ENCODE measurements around the gene FXYD7. TPM values are rescaled to one million over a fixed set of nuclear protein-coding genes. Genes with fewer than 3 reads are reported as not detected.

Gene FXYD7
- total RNA-seq, 2 donors from 2014 or later = 1.1 TPM; not detected in 1

DNA sequence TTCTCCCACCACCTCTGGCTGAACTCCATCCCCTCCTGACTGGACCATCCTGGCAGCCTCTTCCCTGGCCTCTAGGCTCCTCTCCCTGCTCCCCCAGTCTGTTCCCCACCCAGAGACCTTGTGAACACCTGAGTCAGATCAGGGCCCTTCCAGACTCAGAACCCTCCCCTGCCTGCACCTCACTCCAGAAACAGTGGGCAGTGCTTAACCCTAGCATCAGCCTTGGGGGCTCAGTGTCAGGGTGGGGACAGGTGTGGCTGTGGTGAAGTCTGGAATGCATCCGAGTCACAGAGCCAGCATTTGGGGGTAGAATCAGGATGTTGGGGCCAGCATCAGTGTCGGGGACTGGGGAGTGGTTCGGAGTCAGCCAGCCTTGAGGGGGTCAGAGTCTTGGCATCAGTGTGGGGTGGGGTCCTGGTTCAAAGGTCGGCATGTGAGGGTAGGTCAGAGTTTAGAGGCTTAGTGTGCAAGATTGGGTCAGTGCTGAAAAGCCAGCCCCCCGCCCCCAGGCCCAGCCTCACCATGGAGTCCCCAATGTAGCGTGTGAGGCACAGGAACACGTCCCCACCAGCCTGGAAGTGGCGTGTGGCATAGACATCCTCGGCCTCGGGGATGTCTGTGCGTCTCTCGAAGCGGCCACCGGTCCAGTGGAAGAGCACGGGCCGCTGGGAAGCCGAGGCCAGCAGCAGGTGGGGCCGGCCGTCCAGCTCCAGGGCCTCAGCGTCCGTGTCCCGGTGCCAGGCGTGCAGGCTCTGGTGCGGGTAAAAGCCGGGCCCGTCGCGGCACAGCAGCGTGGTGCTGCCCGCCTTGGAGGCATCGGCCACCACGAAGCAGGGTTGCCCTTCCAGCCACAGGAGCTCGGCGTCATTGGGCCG lies 17.1 kb upstream of the FXYD7 start:
- DNase-seq = no peak
- Histone ChIP-seq H3K9ac (ENCODE audit: extremely low read depth, low read length, poor library complexity, severe bottlenecking) (no peak overlapping the region), H3K9me3 (ENCODE audit: control insufficient read depth, low read length) (no peaks in the 10 kb centered on the region), H3K4me1 (ENCODE audit: control insufficient read depth, insufficient read depth, low read length) (no peaks in the 10 kb centered on the region), H3K4me3 (ENCODE audit: low read length) (no peak overlapping the region), H3K27ac (ENCODE audit: low read depth, low read length) (no peak overlapping the region), H3K36me3 (ENCODE audit: control insufficient read depth, insufficient read depth, low read length) (no peaks in the 10 kb centered on the region), H3K27me3 (ENCODE audit: control insufficient read depth, insufficient read depth, low read length, poor library complexity, severe bottlenecking) (no peaks in the 10 kb centered on the region)
- Mint-ChIP-seq H3K4me3 (no peak overlapping the region), H3K4me1 (no peaks in the 10 kb centered on the region), H3K9me3 (no peaks in the 10 kb centered on the region), H3K27me3 (ENCODE audit: insufficient read depth) (no peaks in the 10 kb centered on the region), H3K27ac (no peak overlapping the region), H3K36me3 (ENCODE audit: low read depth) (no peaks in the 10 kb centered on the region)
- no peak for TF ChIP-seq CTCF (conservative IDR thresholded peaks at IDR 0.05)
- WGBS, 2 experiments (ENCODE audit: insufficient coverage in 1 of 2, insufficient read length in 1 of 2) = 93% methylated on average over 14 to 35 of the region's 35 CpGs

DNA sequence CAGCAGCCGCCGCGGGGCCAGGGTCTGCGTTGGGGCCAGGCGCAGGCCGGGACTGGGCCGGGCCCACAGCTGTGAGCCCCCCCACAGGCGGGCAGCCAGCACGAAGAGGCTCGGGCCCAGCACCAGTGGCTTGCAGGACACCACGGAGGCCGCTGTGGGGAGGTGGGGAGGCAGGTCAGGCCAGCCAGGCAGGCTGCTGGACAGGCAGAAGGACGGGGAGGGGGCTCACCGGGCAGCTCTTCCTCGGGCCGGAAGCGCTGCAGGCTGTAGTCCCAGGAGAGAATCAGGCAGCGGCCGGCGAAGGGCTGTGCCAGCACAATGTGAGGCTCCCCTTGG lies 16.5 kb upstream of the FXYD7 start:
- no peaks in the 10 kb centered on the region for H3K36me3 ChIP-seq (ENCODE audit: control insufficient read depth, insufficient read depth, low read length)
- no peaks in the 10 kb centered on the region for H3K27me3 ChIP-seq (ENCODE audit: control insufficient read depth, insufficient read depth, low read length, poor library complexity, severe bottlenecking)
- TF ChIP-seq CTCF (conservative IDR thresholded peaks at IDR 0.05) = no peak
- Mint-ChIP-seq H3K27ac (no peak overlapping the region), H3K27me3 (ENCODE audit: insufficient read depth) (no peaks in the 10 kb centered on the region), H3K9me3 (no peaks in the 10 kb centered on the region), H3K4me1 (no peaks in the 10 kb centered on the region), H3K4me3 (no peak overlapping the region), H3K36me3 (ENCODE audit: low read depth) (no peaks in the 10 kb centered on the region)
- WGBS, 2 experiments (ENCODE audit: insufficient coverage in 1 of 2, insufficient read length in 1 of 2) = 89 to 90% methylated on average over 4 to 20 of the region's 20 CpGs
- H3K4me1 ChIP-seq (ENCODE audit: control insufficient read depth, insufficient read depth, low read length) = no peaks in the 10 kb centered on the region
- no peak overlapping the region for H3K9ac ChIP-seq (ENCODE audit: extremely low read depth, low read length, poor library complexity, severe bottlenecking)
- H3K9me3 ChIP-seq (ENCODE audit: control insufficient read depth, low read length) = no peaks in the 10 kb centered on the region
- DNase-seq = no peak
- H3K4me3 ChIP-seq (ENCODE audit: low read length) = no peak overlapping the region
- no peak overlapping the region for H3K27ac ChIP-seq (ENCODE audit: low read depth, low read length)

GRCh38 chr19:35127871-35128270 lies 15.2 kb upstream of the FXYD7 start:
- H3K9me3 Mint-ChIP-seq = no peaks in the 10 kb centered on the region
- WGBS, 2 experiments (ENCODE audit: insufficient coverage in 1 of 2, insufficient read length in 1 of 2) = 84% methylated on average over 7 of the region's 7 CpGs; no CpG with 5 or more reads in 1 of the 2 experiments
- H3K27ac Mint-ChIP-seq = no peak overlapping the region
- Histone ChIP-seq H3K36me3 (ENCODE audit: control insufficient read depth, insufficient read depth, low read length) (no peaks in the 10 kb centered on the region), H3K4me3 (ENCODE audit: low read length) (no peak overlapping the region), H3K9ac (ENCODE audit: extremely low read depth, low read length, poor library complexity, severe bottlenecking) (no peak overlapping the region), H3K27ac (ENCODE audit: low read depth, low read length) (no peak overlapping the region), H3K27me3 (ENCODE audit: control insufficient read depth, insufficient read depth, low read length, poor library complexity, severe bottlenecking) (no peaks in the 10 kb centered on the region), H3K4me1 (ENCODE audit: control insufficient read depth, insufficient read depth, low read length) (no peaks in the 10 kb centered on the region), H3K9me3 (ENCODE audit: control insufficient read depth, low read length) (no peaks in the 10 kb centered on the region)
- DNase-seq = no peak
- no peaks in the 10 kb centered on the region for H3K4me1 Mint-ChIP-seq
- H3K27me3 Mint-ChIP-seq (ENCODE audit: insufficient read depth) = no peaks in the 10 kb centered on the region
- H3K36me3 Mint-ChIP-seq (ENCODE audit: low read depth) = no peaks in the 10 kb centered on the region
- no peak overlapping the region for H3K4me3 Mint-ChIP-seq
- no peak for TF ChIP-seq CTCF (conservative IDR thresholded peaks at IDR 0.05)

Measured in endodermal cell (in vitro differentiated cells).